Lung (tissue), 12 donors: ENCODE results near the gene APBA2. TPM values are rescaled to one million over a fixed set of nuclear protein-coding genes. Genes with fewer than 3 reads are reported as not detected.

Experiments used
- ATAC-seq: fragments of 200-7000 bp; cut with Tn5 transposase; one replicate; pipeline ENCODE4 v1.9.1; 2020; ENCODE audit warnings: moderate number of reproducible peaks; ENCODE audit not compliant: insufficient read depth, low FRiP score
- DNase-seq, 3 donors: peaks; one replicate each; pipeline ENCODE4 v3.0.0-alpha.2; 2013 to 2017
- H3K27ac ChIP-seq, 2 donors: one replicate each; pipeline ENCODE4 v1.5.1; 2013; ENCODE audit warnings: mild to moderate bottlenecking in 2 of 2, moderate library complexity in 2 of 2, control low read depth in 1 of 2, inconsistent platforms in 1 of 2, low read depth in 1 of 2, low read length in 1 of 2
- H3K27me3 ChIP-seq, 3 donors: one replicate each; pipeline ENCODE4 v1.5.1; 2013; ENCODE audit warnings: low read length in 2 of 3; ENCODE audit not compliant: control insufficient read depth in 3 of 3, insufficient read depth in 3 of 3
- H3K36me3 ChIP-seq, 4 donors: one replicate each; pipeline ENCODE4 v1.5.1; 2013; ENCODE audit warnings: low read length in 4 of 4, mild to moderate bottlenecking in 1 of 4, moderate library complexity in 1 of 4; ENCODE audit not compliant: control insufficient read depth in 4 of 4, insufficient read depth in 4 of 4
- H3K4me1 ChIP-seq, 5 donors: one replicate each; pipeline ENCODE4 v1.5.1; 2013; ENCODE audit warnings: low read length in 5 of 5, mild to moderate bottlenecking in 2 of 5, moderate library complexity in 1 of 5; ENCODE audit not compliant: control insufficient read depth in 5 of 5, insufficient read depth in 5 of 5
- H3K4me3 ChIP-seq: one replicate; pipeline ENCODE4 v1.5.1; 2013; ENCODE audit warnings: mild to moderate bottlenecking, control low read depth, moderate library complexity
- H3K9ac ChIP-seq, 2 donors: one replicate each; pipeline ENCODE4 v1.5.1; 2013; ENCODE audit warnings: low read length in 2 of 2, control low read depth in 1 of 2; ENCODE audit not compliant: insufficient read depth in 1 of 2
- H3K9me3 ChIP-seq, 4 donors: one replicate each; pipeline ENCODE4 v1.5.1; 2013; ENCODE audit warnings: low read length in 3 of 4, mild to moderate bottlenecking in 1 of 4, moderate library complexity in 1 of 4; ENCODE audit not compliant: control insufficient read depth in 4 of 4, insufficient read depth in 3 of 4
- CTCF ChIP-seq: IDR thresholded peaks from 2 replicates; pipeline ENCODE4 v1.5.1; 2012; ENCODE audit warnings: mild to moderate bottlenecking; ENCODE audit errors: control extremely low read depth, extremely low read depth
- WGBS, 2 donors: extraction: QIAGEN DNeasy Blood & Tissue Kit; methylation state at CpG; one replicate each; pipeline ENCODE4 v1.1.7; 2013; 5-methylcytosine and 5-hydroxymethylcytosine counted together
- polyA plus RNA-seq, 2 donors: library from polyadenylated mRNA; stranded (reverse); fragments of 200-250 nt; gene quantifications; one replicate each; pipeline ENCODE4 v1.2.1, GENCODE V29; 2013
- total RNA-seq, 2 donors: library from RNA; depleted of rRNA in 1 of 2; stranded (reverse); fragments of >200 nt in 1 of 2; gene quantifications; one replicate each; pipeline ENCODE4 v1.2.1, GENCODE V29; 2014 to 2021
- donor health status: control.
- donor health status: control.
- donor health status: Bipolar disorder and iron deficiency.
- donor health status: healthy.
- donor health status: DM: yes; HTN: yes; CAD: no.

Gene APBA2
- total and polyA plus RNA-seq, 4 donors: 1.6 to 18.3 (median 4.5) TPM

- Histone ChIP-seq H3K36me3 (no peaks in the 10 kb centered on the region), H3K27ac (no peak overlapping the region), H3K9ac (no peak overlapping the region), H3K4me1 (peaks cover 0 to 7% (median 0%) of the 10 kb centered on the region in 5 donors), H3K4me3 (no peak overlapping the region), H3K9me3 (no peaks in the 10 kb centered on the region), H3K27me3 (peaks cover 0 to 22% (median 0%) of the 10 kb centered on the region in 3 donors)
- 22 to 24% methylated on average over 30 to 31 of the region's 31 CpGs for WGBS, 2 donors
- ATAC-seq (peak; percentile 60), DNase-seq (peak; percentile 38 to 60 (median 59))
- peak; percentile 61 for TF ChIP-seq CTCF
Measured at GRCh38 chr15:29139540-29140459, 254.0 kb downstream of the APBA2 start.

GRCh38 chr15:29140475-29141307, 254.9 kb downstream of the APBA2 start:
- DNase-seq (no peak), ATAC-seq (no peak)
- Histone ChIP-seq H3K36me3 (no peaks in the 10 kb centered on the region), H3K4me3 (no peak overlapping the region), H3K9ac (no peak overlapping the region), H3K9me3 (no peaks in the 10 kb centered on the region), H3K4me1 (peaks cover 0 to 7% (median 0%) of the 10 kb centered on the region in 5 donors), H3K27ac (no peak overlapping the region), H3K27me3 (peaks cover 0 to 22% (median 0%) of the 10 kb centered on the region in 3 donors)
- no peak for TF ChIP-seq CTCF
- WGBS, 2 donors: 86 to 91% methylated on average over 15 of the region's 15 CpGs

GRCh38 chr15:29141308-29142128, 255.7 kb downstream of the APBA2 start:
- Histone ChIP-seq H3K4me1 (peaks cover 0 to 7% (median 0%) of the 10 kb centered on the region in 5 donors), H3K4me3 (no peak overlapping the region), H3K36me3 (no peaks in the 10 kb centered on the region), H3K27me3 (peaks cover 0 to 22% (median 0%) of the 10 kb centered on the region in 3 donors), H3K9ac (no peak overlapping the region), H3K9me3 (no peaks in the 10 kb centered on the region), H3K27ac (no peak overlapping the region)
- DNase-seq: no peak
- WGBS, 2 donors: 70 to 71% methylated on average over 12 of the region's 12 CpGs
- no peak for TF ChIP-seq CTCF
- no peak for ATAC-seq
